ENCODE measurements around the gene PATJ.

PATJ gene

GRCh38 chr1:62084310-62084890 is 342.1 kb downstream of the PATJ start:
- Histone ChIP-seq H3K36me3 (ENCODE audit: insufficient read depth, low read length) (no peaks in the 10 kb centered on the region), H3K4me3 (ENCODE audit: low read length, poor library complexity, severe bottlenecking) (no peak overlapping the region), H4K20me1 (ENCODE audit: insufficient read depth, low read length, poor library complexity, severe bottlenecking) (no peaks in the 10 kb centered on the region), H3K9me2 (replicated peaks; ENCODE audit: low read depth, low read length) (no peaks in the 10 kb centered on the region), H3F3A (ENCODE audit: low read depth) (no peaks in the 10 kb centered on the region), H3K9me3 (ENCODE audit: insufficient read depth, low read depth, low read length) (no peaks in the 10 kb centered on the region), H2AFZ (ENCODE audit: low read length) (no peak overlapping the region), H3K79me2 (ENCODE audit: insufficient read depth, low read length) (no peaks in the 10 kb centered on the region), H3K4me1 (ENCODE audit: insufficient read depth, low read length, poor library complexity, severe bottlenecking) (no peaks in the 10 kb centered on the region), H3K4me2 (ENCODE audit: low read depth, low read length, poor library complexity, severe bottlenecking) (no peak overlapping the region), H3K27me3 (ENCODE audit: insufficient read depth, low read length, poor library complexity, severe bottlenecking) (no peaks in the 10 kb centered on the region), H3K9ac (ENCODE audit: low read depth, low read length, poor library complexity, severe bottlenecking) (no peak overlapping the region)
- TF ChIP-seq CTCF (conservative IDR thresholded peaks at IDR 0.05; ENCODE audit: low read length): no peak
- no peak for TF ChIP-seq EZH2phosphoT487 (IDR thresholded peaks at IDR 0.05; ENCODE audit: borderline replicate concordance)

- Histone ChIP-seq H3F3A (ENCODE audit: low read depth) (no peaks in the 10 kb centered on the region), H3K36me3 (ENCODE audit: insufficient read depth, low read length) (no peaks in the 10 kb centered on the region), H3K4me1 (ENCODE audit: insufficient read depth, low read length, poor library complexity, severe bottlenecking) (no peaks in the 10 kb centered on the region), H4K20me1 (ENCODE audit: insufficient read depth, low read length, poor library complexity, severe bottlenecking) (no peaks in the 10 kb centered on the region), H3K9me2 (replicated peaks; ENCODE audit: low read depth, low read length) (no peaks in the 10 kb centered on the region), H3K9ac (ENCODE audit: low read depth, low read length, poor library complexity, severe bottlenecking) (no peak overlapping the region), H3K27me3 (ENCODE audit: insufficient read depth, low read length, poor library complexity, severe bottlenecking) (no peaks in the 10 kb centered on the region), H3K4me3 (ENCODE audit: low read length, poor library complexity, severe bottlenecking) (no peak overlapping the region), H3K9me3 (ENCODE audit: insufficient read depth, low read depth, low read length) (no peaks in the 10 kb centered on the region), H3K4me2 (ENCODE audit: low read depth, low read length, poor library complexity, severe bottlenecking) (no peak overlapping the region), H2AFZ (ENCODE audit: low read length) (no peak overlapping the region), H3K79me2 (ENCODE audit: insufficient read depth, low read length) (no peaks in the 10 kb centered on the region)
- TF ChIP-seq EZH2phosphoT487 (IDR thresholded peaks at IDR 0.05; ENCODE audit: borderline replicate concordance) (no peak), CTCF (conservative IDR thresholded peaks at IDR 0.05; ENCODE audit: low read length) (no peak)
Observed at GRCh38 chr1:62088439-62088838, 346.2 kb downstream of the PATJ start.

GRCh38 chr1:62089570-62089969 is 347.3 kb downstream of the PATJ start:
- no peaks in the 10 kb centered on the region for H3K27me3 ChIP-seq (ENCODE audit: insufficient read depth, low read length, poor library complexity, severe bottlenecking)
- H4K20me1 ChIP-seq (ENCODE audit: insufficient read depth, low read length, poor library complexity, severe bottlenecking): no peaks in the 10 kb centered on the region
- no peaks in the 10 kb centered on the region for H3K4me1 ChIP-seq (ENCODE audit: insufficient read depth, low read length, poor library complexity, severe bottlenecking)
- H3K4me2 ChIP-seq (ENCODE audit: low read depth, low read length, poor library complexity, severe bottlenecking): no peak overlapping the region
- H3F3A ChIP-seq (ENCODE audit: low read depth): no peaks in the 10 kb centered on the region
- H3K9ac ChIP-seq (ENCODE audit: low read depth, low read length, poor library complexity, severe bottlenecking): no peak overlapping the region
- no peaks in the 10 kb centered on the region for H3K79me2 ChIP-seq (ENCODE audit: insufficient read depth, low read length)
- no peak overlapping the region for H2AFZ ChIP-seq (ENCODE audit: low read length)
- no peaks in the 10 kb centered on the region for H3K9me2 ChIP-seq (replicated peaks; ENCODE audit: low read depth, low read length)
- TF ChIP-seq EZH2phosphoT487 (IDR thresholded peaks at IDR 0.05; ENCODE audit: borderline replicate concordance) (no peak), CTCF (conservative IDR thresholded peaks at IDR 0.05; ENCODE audit: low read length) (no peak)
- no peaks in the 10 kb centered on the region for H3K9me3 ChIP-seq (ENCODE audit: insufficient read depth, low read depth, low read length)
- H3K4me3 ChIP-seq (ENCODE audit: low read length, poor library complexity, severe bottlenecking): no peak overlapping the region
- H3K36me3 ChIP-seq (ENCODE audit: insufficient read depth, low read length): no peaks in the 10 kb centered on the region

Data from Loucy (cell line).